Endodermal cell (in vitro differentiated cells): Measurements from ENCODE around the gene KRT27. TPM values are rescaled to one million over a fixed set of nuclear protein-coding genes. Genes with fewer than 3 reads are reported as not detected.

Source experiments
- DNase-seq: peaks from one replicate; pipeline ENCODE4 v3.0.0-alpha.2; 2017
- H3K27ac ChIP-seq: 2 replicates; pipeline ENCODE4 v1.5.1; 2013; ENCODE audit warnings: mild to moderate bottlenecking, low read depth, low read length, moderate library complexity
- H3K27me3 ChIP-seq: 2 replicates; pipeline ENCODE4 v1.6.1; 2013; ENCODE audit warnings: mild to moderate bottlenecking, low read length, moderate library complexity; ENCODE audit not compliant: insufficient read depth, control insufficient read depth, poor library complexity, severe bottlenecking
- H3K36me3 ChIP-seq: 2 replicates; pipeline ENCODE4 v1.7.0; 2013; ENCODE audit warnings: mild to moderate bottlenecking, low read length, moderate library complexity; ENCODE audit not compliant: control insufficient read depth, insufficient read depth
- H3K4me1 ChIP-seq: one replicate; pipeline ENCODE4 v1.7.0; 2013; ENCODE audit warnings: low read length; ENCODE audit not compliant: control insufficient read depth, insufficient read depth
- H3K4me3 ChIP-seq: 2 replicates; pipeline ENCODE4 v1.5.1; 2013; ENCODE audit warnings: mild to moderate bottlenecking, low read length, moderate library complexity
- H3K9ac ChIP-seq: 2 replicates; pipeline ENCODE4 v1.6.1; 2013; ENCODE audit warnings: mild to moderate bottlenecking, low read length, moderate library complexity; ENCODE audit not compliant: poor library complexity, severe bottlenecking; ENCODE audit errors: extremely low read depth
- H3K9me3 ChIP-seq: 2 replicates; pipeline ENCODE4 v1.6.1; 2013; ENCODE audit warnings: mild to moderate bottlenecking, low read length, moderate library complexity; ENCODE audit not compliant: control insufficient read depth
- H3K27ac Mint-ChIP-seq: 2 replicates; pipeline ENCODE4 v1.8.0; 2020; ENCODE audit warnings: mixed read lengths
- H3K27me3 Mint-ChIP-seq: 2 replicates; pipeline ENCODE4 v1.8.0; 2021; ENCODE audit warnings: mild to moderate bottlenecking, mixed read lengths; ENCODE audit not compliant: insufficient read depth
- H3K36me3 Mint-ChIP-seq: 2 replicates; pipeline ENCODE4 v1.8.0; 2020; ENCODE audit warnings: low read depth, mixed read lengths
- H3K4me1 Mint-ChIP-seq: 2 replicates; pipeline ENCODE4 v1.8.0; 2020; ENCODE audit warnings: mixed read lengths
- H3K4me3 Mint-ChIP-seq: 2 replicates; pipeline ENCODE4 v1.8.0; 2020; ENCODE audit warnings: mild to moderate bottlenecking, moderate library complexity, mixed read lengths
- H3K9me3 Mint-ChIP-seq: 2 replicates; pipeline ENCODE4 v1.8.0; 2020; ENCODE audit warnings: mild to moderate bottlenecking, mixed read lengths
- CTCF ChIP-seq: fragments of 200-600 bp; sonication (generic); conservative IDR thresholded peaks from 2 replicates; pipeline ENCODE4 v1.5.0; 2021; ENCODE audit warnings: antibody characterized with exemption, mild to moderate bottlenecking
- WGBS, 2 experiments: methylation state at CpG; one replicate each; pipeline versions ENCODE4 v1.1.5 to v1.1.7; 2013; ENCODE audit warnings: missing lambda C conversion rate in 2 of 2, mixed read lengths in 1 of 2; ENCODE audit not compliant: insufficient coverage in 1 of 2, insufficient read length in 1 of 2; 5-methylcytosine and 5-hydroxymethylcytosine counted together
- total RNA-seq, 2 donors: library from RNA; stranded (reverse); fragmentation: NEBNext Ultra II Directional in 1 of 2; extraction: Animal tissue kit (Norgen Biotek cat#: 25700) in 1 of 2; gene quantifications; 2 replicates in 1 of 2; 3 replicates in 1 of 2; pipeline ENCODE4 v1.2.1, GENCODE V29; 2021

Gene KRT27
- total RNA-seq, 2 donors from 2014 or later: not detected

DNA sequence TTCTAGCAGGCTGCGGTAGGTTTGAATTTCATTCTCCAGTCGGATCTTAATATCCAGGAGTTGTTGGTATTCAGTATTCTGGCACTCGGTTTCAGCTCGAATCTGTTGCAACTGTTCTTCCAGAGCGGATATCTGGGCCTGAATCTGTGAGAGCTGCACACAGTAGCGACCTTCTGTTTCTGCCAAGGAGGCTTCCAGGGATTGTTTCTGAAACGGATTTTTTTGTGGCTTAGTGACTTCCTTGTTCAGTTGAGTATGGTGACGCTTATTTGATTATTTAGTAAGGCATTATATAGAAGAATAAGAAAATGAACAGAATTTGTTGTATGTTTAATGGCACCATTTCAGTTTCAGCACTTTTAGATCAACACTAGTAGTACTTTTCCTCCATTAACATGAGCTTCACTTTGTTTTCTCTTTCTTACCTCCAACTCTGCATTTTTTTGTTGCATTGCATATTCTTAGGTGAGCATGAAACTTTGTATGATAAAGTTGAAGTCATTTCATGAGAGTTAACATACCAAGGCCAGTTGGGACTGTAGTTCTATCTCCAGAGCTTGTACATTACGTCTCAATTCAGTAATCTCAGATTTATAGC is 37.3 kb upstream of the KRT27 start:
- Histone ChIP-seq H3K9ac (peak overlapping the region; percentile 44), H3K36me3 (peaks cover 7% of the 10 kb centered on the region), H3K27ac (no peak overlapping the region), H3K4me1 (no peaks in the 10 kb centered on the region), H3K9me3 (no peaks in the 10 kb centered on the region), H3K4me3 (peak overlapping the region; percentile 99), H3K27me3 (peaks cover 25% of the 10 kb centered on the region)
- 80% methylated on average over 8 to 9 of the region's 9 CpGs for WGBS, 2 experiments
- TF ChIP-seq CTCF: no peak
- no peaks in the 10 kb centered on the region for H3K4me1 Mint-ChIP-seq
- peak overlapping the region; percentile 79 for H3K4me3 Mint-ChIP-seq
- DNase-seq: no peak
- peaks cover 7% of the 10 kb centered on the region for H3K9me3 Mint-ChIP-seq
- H3K27ac Mint-ChIP-seq: no peak overlapping the region
- peaks cover 14% of the 10 kb centered on the region for H3K36me3 Mint-ChIP-seq
- H3K27me3 Mint-ChIP-seq: peaks cover 76% of the 10 kb centered on the region

GRCh38 chr17:40818733-40819527 is 36.6 kb upstream of the KRT27 start:
- Histone ChIP-seq H3K9ac (peak overlapping the region; percentile 44), H3K36me3 (peaks cover 7% of the 10 kb centered on the region), H3K9me3 (no peaks in the 10 kb centered on the region), H3K27ac (no peak overlapping the region), H3K4me3 (peak overlapping the region; percentile 99), H3K4me1 (no peaks in the 10 kb centered on the region), H3K27me3 (peaks cover 27% of the 10 kb centered on the region)
- WGBS, 2 experiments: 2 to 6% methylated on average over 26 to 73 of the region's 73 CpGs
- H3K27ac Mint-ChIP-seq: no peak overlapping the region
- no peak for TF ChIP-seq CTCF
- H3K4me1 Mint-ChIP-seq: no peaks in the 10 kb centered on the region
- peak; percentile 96 for DNase-seq
- H3K27me3 Mint-ChIP-seq: peaks cover 76% of the 10 kb centered on the region
- H3K4me3 Mint-ChIP-seq: peak overlapping the region; percentile 79
- H3K9me3 Mint-ChIP-seq: peaks cover 7% of the 10 kb centered on the region
- peaks cover 14% of the 10 kb centered on the region for H3K36me3 Mint-ChIP-seq

DNA sequence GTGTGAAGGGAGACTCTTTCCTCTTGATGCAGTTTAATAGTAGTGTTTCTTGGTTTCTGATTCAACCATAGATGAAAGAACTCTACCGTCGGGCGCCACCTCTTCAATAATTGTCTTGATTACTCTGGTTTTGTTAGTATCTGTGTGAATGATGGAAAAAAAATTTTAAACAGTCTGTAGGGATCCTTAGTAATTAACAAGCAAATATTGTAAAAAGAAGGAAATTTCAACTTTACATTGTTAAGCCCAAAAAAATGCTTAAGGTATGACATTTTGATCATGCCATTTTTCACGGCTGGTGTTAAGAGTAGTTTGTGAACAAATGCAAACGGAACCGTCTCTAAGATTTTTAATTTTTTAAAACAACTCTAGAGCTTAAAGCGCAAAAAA is 36.0 kb upstream of the KRT27 start:
- H3K4me3 Mint-ChIP-seq: peak overlapping the region; percentile 79
- Histone ChIP-seq H3K36me3 (peaks cover 7% of the 10 kb centered on the region), H3K9me3 (no peaks in the 10 kb centered on the region), H3K27me3 (peaks cover 33% of the 10 kb centered on the region), H3K4me3 (peak overlapping the region; percentile 97), H3K4me1 (no peaks in the 10 kb centered on the region), H3K27ac (no peak overlapping the region), H3K9ac (peak overlapping the region; percentile 28)
- peaks cover 14% of the 10 kb centered on the region for H3K36me3 Mint-ChIP-seq
- no peak overlapping the region for H3K27ac Mint-ChIP-seq
- WGBS, 2 experiments: 0 to 28% methylated on average over 1 to 7 of the region's 7 CpGs
- TF ChIP-seq CTCF: no peak
- H3K9me3 Mint-ChIP-seq: peaks cover 7% of the 10 kb centered on the region
- H3K27me3 Mint-ChIP-seq: peaks cover 76% of the 10 kb centered on the region
- H3K4me1 Mint-ChIP-seq: no peaks in the 10 kb centered on the region
- no peak for DNase-seq
